OCI-LY7 (cell line): Measurements from ENCODE around the gene KCTD21.

Experiments used
- CTCF ChIP-seq: fragments of 200-600 bp; sonication (generic); conservative IDR thresholded peaks from 2 replicates; pipeline ENCODE4 v1.5.1; 2014; ENCODE audit warnings: mild to moderate bottlenecking, antibody characterized with exemption, low read length, moderate library complexity, mixed read lengths
- EZH2phosphoT487 ChIP-seq: fragments of 200-600 bp; sonication (generic); IDR thresholded peaks from 2 replicates; pipeline ENCODE4 v1.6.1; 2018; ENCODE audit warnings: low read depth, borderline replicate concordance, mild to moderate bottlenecking, mixed run types, antibody characterized with exemption, low read length, moderate library complexity, mixed read lengths

- no peak for TF ChIP-seq CTCF
- TF ChIP-seq EZH2phosphoT487, result no peak
Measured at GRCh38 chr11:78216021-78216420, 27.6 kb upstream of the KCTD21 start.
